Progenitor cell of endocrine pancreas (in vitro differentiated cells): Measurements from ENCODE around the gene TRIM58. TPM values are rescaled to one million over a fixed set of nuclear protein-coding genes. Genes with fewer than 3 reads are reported as not detected.

Experiments used
- DNase-seq: peaks from one replicate; pipeline ENCODE4 v3.0.0; 2021; ENCODE audit warnings: low spot score; ENCODE audit not compliant: unreplicated experiment
- H3K27ac Mint-ChIP-seq: 2 replicates; pipeline ENCODE4 v1.8.0; 2021; ENCODE audit warnings: mild to moderate bottlenecking, moderate library complexity, mixed read lengths
- H3K27me3 Mint-ChIP-seq: 2 replicates; pipeline ENCODE4 v1.8.0; 2021; ENCODE audit warnings: mixed read lengths
- H3K36me3 Mint-ChIP-seq: 2 replicates; pipeline ENCODE4 v1.8.0; 2022; ENCODE audit warnings: mixed read lengths; ENCODE audit not compliant: insufficient read depth
- H3K4me1 Mint-ChIP-seq: 2 replicates; pipeline ENCODE4 v1.8.0; 2021; ENCODE audit warnings: low read depth, mixed read lengths
- H3K4me3 Mint-ChIP-seq: 2 replicates; pipeline ENCODE4 v1.8.0; 2021; ENCODE audit warnings: low read depth, mild to moderate bottlenecking, moderate library complexity, mixed read lengths
- H3K9me3 Mint-ChIP-seq: 2 replicates; pipeline ENCODE4 v1.8.0; 2021; ENCODE audit warnings: low read depth, mixed read lengths
- CTCF ChIP-seq: fragments of 200-600 bp; sonication (generic); IDR thresholded peaks from one replicate; pipeline ENCODE4 v1.5.0; 2021; ENCODE audit warnings: antibody characterized with exemption, mild to moderate bottlenecking; ENCODE audit not compliant: unreplicated experiment
- total RNA-seq: library from RNA; stranded (reverse); gene quantifications from 2 replicates; pipeline ENCODE4 v1.2.1, GENCODE V29; 2021

TRIM58 gene
- total RNA-seq, 1 donor from 2014 or later, result 1.1 TPM

DNA sequence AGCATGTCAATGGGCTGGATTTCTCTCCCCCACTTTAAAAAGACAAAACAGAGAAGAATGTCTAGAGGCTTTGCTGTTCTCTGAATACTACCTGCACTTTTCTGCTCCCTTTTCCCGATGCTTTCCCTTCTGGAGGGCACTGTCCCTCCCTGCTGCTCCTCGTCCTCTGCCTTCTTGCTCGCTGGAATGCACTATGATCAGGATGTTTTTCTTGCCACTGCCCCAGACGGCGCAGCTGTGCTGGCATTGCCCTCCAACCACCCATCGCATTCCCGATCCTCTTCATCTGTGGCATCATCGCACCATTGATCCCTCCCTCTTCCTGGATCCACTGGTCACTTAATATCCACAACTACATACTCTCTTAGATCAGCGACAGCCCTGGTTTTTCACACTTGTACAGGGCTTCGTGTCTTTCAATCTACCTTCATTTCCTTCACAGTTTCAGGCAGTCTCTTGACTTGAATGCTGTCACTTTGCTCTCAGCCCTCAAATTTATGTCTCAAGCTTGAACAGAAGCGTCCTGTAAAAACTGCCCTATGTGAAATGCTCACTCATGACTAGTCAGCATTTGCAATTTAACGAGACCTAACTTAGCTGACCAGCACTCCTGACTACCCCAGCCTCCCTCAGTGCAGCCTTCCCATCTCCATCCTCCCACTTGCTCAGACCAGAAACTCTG lies 11.8 kb upstream of the TRIM58 start:
- H3K27ac Mint-ChIP-seq, result no peak overlapping the region
- H3K4me3 Mint-ChIP-seq, result no peak overlapping the region
- no peaks in the 10 kb centered on the region for H3K4me1 Mint-ChIP-seq
- no peak for TF ChIP-seq CTCF
- H3K27me3 Mint-ChIP-seq, result no peaks in the 10 kb centered on the region
- no peaks in the 10 kb centered on the region for H3K36me3 Mint-ChIP-seq
- peaks cover 6% of the 10 kb centered on the region for H3K9me3 Mint-ChIP-seq
- no peak for DNase-seq

DNA sequence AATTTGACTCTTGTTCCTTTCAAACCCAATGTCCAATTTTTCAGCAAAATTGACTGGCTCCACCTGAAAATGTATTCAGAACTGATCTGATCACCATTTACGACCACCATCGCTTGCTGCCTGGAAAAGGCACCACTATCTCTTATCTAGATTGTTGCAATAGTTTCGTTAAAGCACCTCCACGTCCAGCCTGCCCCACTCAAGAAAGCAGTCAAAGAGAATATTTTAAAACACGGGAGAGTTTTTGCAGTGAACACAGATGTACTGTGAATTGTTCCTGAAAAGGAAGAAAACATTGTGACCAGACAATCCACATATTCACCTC lies 11.3 kb upstream of the TRIM58 start:
- Mint-ChIP-seq H3K27me3 (no peaks in the 10 kb centered on the region), H3K36me3 (no peaks in the 10 kb centered on the region), H3K4me1 (no peaks in the 10 kb centered on the region), H3K4me3 (no peak overlapping the region), H3K27ac (no peak overlapping the region), H3K9me3 (peaks cover 6% of the 10 kb centered on the region)
- no peak for DNase-seq
- no peak for TF ChIP-seq CTCF

- no peaks in the 10 kb centered on the region for H3K36me3 Mint-ChIP-seq
- no peak for DNase-seq
- H3K4me3 Mint-ChIP-seq, result no peak overlapping the region
Measured at GRCh38 chr1:247848346-247848745, 8.6 kb upstream of the TRIM58 start.

DNA sequence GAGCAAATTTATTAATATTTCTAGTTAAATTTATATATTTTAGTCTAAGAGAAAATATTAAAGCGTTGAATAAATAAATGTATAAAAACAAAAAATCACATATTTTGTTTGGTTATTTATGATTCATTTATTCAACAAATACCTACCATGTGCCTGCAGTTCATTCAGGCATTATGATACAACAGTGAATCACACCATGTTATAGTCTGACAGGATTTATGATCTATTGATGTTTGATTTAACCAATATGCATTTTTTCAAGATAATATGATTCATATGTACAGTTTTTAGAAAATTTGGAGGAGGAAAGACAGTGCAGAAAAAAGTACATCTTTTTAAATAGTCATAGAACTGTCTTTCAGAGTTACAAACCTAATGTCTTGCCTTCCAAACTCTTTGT lies 7.4 kb upstream of the TRIM58 start:
- Mint-ChIP-seq H3K4me1 (no peaks in the 10 kb centered on the region), H3K27ac (no peak overlapping the region), H3K4me3 (no peak overlapping the region), H3K9me3 (peaks cover 12% of the 10 kb centered on the region), H3K36me3 (no peaks in the 10 kb centered on the region), H3K27me3 (peaks cover 3% of the 10 kb centered on the region)
- TF ChIP-seq CTCF, result no peak
- DNase-seq, result no peak

More at GRCh38 chr1:247848346-247848745, 8.6 kb upstream of the TRIM58 start:
- Mint-ChIP-seq H3K4me1 (no peaks in the 10 kb centered on the region), H3K9me3 (peaks cover 8% of the 10 kb centered on the region), H3K27me3 (no peaks in the 10 kb centered on the region), H3K27ac (no peak overlapping the region)
- no peak for TF ChIP-seq CTCF

GRCh38 chr1:247854899-247855545 lies 2.0 kb upstream of the TRIM58 start:
- Mint-ChIP-seq H3K27me3 (peaks cover 7% of the 10 kb centered on the region), H3K4me3 (no peak overlapping the region), H3K36me3 (no peaks in the 10 kb centered on the region), H3K4me1 (no peaks in the 10 kb centered on the region), H3K27ac (no peak overlapping the region), H3K9me3 (peaks cover 13% of the 10 kb centered on the region)
- DNase-seq, result no peak
- TF ChIP-seq CTCF, result no peak
